Skeletal muscle tissue (tissue), 5 donors: ENCODE measurements around the gene EFCAB6. TPM values are rescaled to one million over a fixed set of nuclear protein-coding genes. Genes with fewer than 3 reads are reported as not detected.

Experiments used
- H3K27ac ChIP-seq: one replicate; pipeline ENCODE4 v1.7.0; 2013; ENCODE audit warnings: mild to moderate bottlenecking, low read depth, low read length, inconsistent platforms
- H3K27me3 ChIP-seq, 3 donors: one replicate each; pipeline ENCODE4 v1.7.0; 2013; ENCODE audit warnings: low read length in 3 of 3; ENCODE audit not compliant: control insufficient read depth in 3 of 3, insufficient read depth in 3 of 3
- H3K36me3 ChIP-seq, 3 donors: one replicate each; pipeline ENCODE4 v1.7.0; 2013; ENCODE audit warnings: low read length in 3 of 3; ENCODE audit not compliant: control insufficient read depth in 3 of 3, insufficient read depth in 3 of 3
- H3K4me1 ChIP-seq, 3 donors: one replicate each; pipeline ENCODE4 v1.7.0; 2013; ENCODE audit warnings: low read length in 3 of 3, mild to moderate bottlenecking in 3 of 3; ENCODE audit not compliant: control insufficient read depth in 3 of 3, insufficient read depth in 3 of 3
- H3K4me3 ChIP-seq, 3 donors: one replicate each; pipeline ENCODE4 v1.7.0; 2013; ENCODE audit warnings: low read length in 3 of 3
- H3K9ac ChIP-seq, 3 donors: one replicate each; pipeline ENCODE4 v1.7.0; 2013; ENCODE audit warnings: low read length in 3 of 3, mild to moderate bottlenecking in 3 of 3, moderate library complexity in 2 of 3, low read depth in 1 of 3
- H3K9me3 ChIP-seq, 3 donors: one replicate each; pipeline ENCODE4 v1.7.0; 2013; ENCODE audit warnings: low read length in 3 of 3; ENCODE audit not compliant: control insufficient read depth in 3 of 3
- small RNA-seq: library from RNA; depleted of rRNA; stranded (forward); fragments of <200 nt; gene quantifications from one replicate; pipeline ENCODE3, GENCODE V24; 2014
- total RNA-seq: library from RNA; depleted of rRNA; stranded (reverse); fragments of >200 nt; gene quantifications from one replicate; pipeline ENCODE4 v1.2.3, GENCODE V29; 2014
- donor health status: Osteomylitis.

The EFCAB6 gene
- total RNA-seq, 1 donor from 2014 or later, result 1.6 TPM

GRCh38 chr22:43484227-43484626, 327.9 kb downstream of the EFCAB6 start:
- H3K4me3 ChIP-seq, result no peak overlapping the region
- no peaks in the 10 kb centered on the region for H3K36me3 ChIP-seq
- no peak overlapping the region for H3K27ac ChIP-seq
- H3K27me3 ChIP-seq, result peaks cover 29 to 68% (median 64%) of the 10 kb centered on the region in 3 donors
- no peaks in the 10 kb centered on the region for H3K4me1 ChIP-seq
- H3K9me3 ChIP-seq, result no peaks in the 10 kb centered on the region
- no peak overlapping the region for H3K9ac ChIP-seq

GRCh38 chr22:43483669-43484068, 328.4 kb downstream of the EFCAB6 start:
- Histone ChIP-seq H3K27ac (no peak overlapping the region), H3K4me1 (no peaks in the 10 kb centered on the region), H3K27me3 (peaks cover 24 to 66% (median 62%) of the 10 kb centered on the region in 3 donors), H3K9ac (no peak overlapping the region), H3K9me3 (no peaks in the 10 kb centered on the region), H3K4me3 (no peak overlapping the region), H3K36me3 (no peaks in the 10 kb centered on the region)

GRCh38 chr22:43483266-43483665, 328.8 kb downstream of the EFCAB6 start:
- Histone ChIP-seq H3K9ac (no peak overlapping the region), H3K4me3 (no peak overlapping the region), H3K9me3 (no peaks in the 10 kb centered on the region), H3K27me3 (peaks cover 24 to 62% (median 60%) of the 10 kb centered on the region in 3 donors), H3K4me1 (no peaks in the 10 kb centered on the region), H3K27ac (no peak overlapping the region), H3K36me3 (no peaks in the 10 kb centered on the region)

DNA sequence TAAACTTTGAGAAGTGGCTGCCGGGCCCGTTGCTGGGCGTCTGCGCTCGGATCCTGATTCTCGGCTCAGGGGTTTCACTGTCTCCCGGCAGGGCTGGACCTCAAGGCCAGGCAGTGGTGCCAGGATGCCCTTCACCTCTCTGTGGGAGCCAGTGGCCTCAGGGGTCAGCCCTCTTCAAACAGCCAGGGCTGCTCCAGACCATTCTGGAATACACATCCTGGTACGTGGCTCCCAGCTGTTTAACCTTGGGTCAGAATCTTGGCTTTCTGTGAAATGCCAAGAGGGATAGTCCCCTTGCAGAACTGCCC, 329.8 kb downstream of the EFCAB6 start:
- peaks cover 22 to 52% (median 51%) of the 10 kb centered on the region in 3 donors for H3K27me3 ChIP-seq
- H3K4me3 ChIP-seq, result no peak overlapping the region
- no peak overlapping the region for H3K9ac ChIP-seq
- no peaks in the 10 kb centered on the region for H3K4me1 ChIP-seq
- H3K9me3 ChIP-seq, result no peaks in the 10 kb centered on the region
- no peaks in the 10 kb centered on the region for H3K36me3 ChIP-seq
- H3K27ac ChIP-seq, result no peak overlapping the region

DNA sequence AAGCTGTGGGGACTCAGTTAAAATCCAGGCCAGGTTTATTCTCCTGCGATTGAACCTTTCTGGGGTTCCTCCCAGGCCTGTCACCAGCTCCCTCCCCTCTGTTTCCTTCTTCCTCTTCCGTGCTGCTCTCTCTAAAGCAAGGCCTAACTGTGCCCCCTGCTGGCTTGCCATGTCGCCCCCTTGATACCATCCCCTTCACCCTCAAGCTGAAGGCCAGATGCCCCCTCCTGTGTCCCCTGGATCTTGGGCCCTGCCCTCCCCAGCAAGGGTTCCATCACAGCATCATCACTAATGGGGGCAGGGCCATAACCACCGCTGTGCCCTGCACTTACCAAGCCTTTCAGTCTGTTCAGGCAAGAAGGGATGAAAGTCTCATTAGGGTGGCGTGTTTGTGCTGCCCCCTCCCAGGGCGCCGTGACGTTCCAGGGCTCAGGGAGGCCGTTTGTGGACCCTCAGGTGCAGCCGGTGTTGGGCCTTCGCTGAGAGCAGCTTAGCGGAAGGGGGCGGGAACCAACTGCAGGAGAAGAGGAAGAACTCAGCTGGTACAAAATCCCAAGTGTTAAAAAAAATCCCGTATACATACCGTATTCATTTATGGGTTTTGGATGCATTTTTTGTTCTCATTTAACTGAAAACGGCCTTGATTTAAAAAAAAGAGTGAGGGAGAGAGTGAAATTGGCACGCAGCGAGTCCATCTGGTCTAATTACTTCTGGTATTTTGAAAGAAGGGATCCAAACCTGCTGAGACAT, 330.4 kb downstream of the EFCAB6 start:
- Histone ChIP-seq H3K9me3 (no peaks in the 10 kb centered on the region), H3K27me3 (peaks cover 20 to 52% (median 45%) of the 10 kb centered on the region in 3 donors), H3K4me3 (no peak overlapping the region)

GRCh38 chr22:43479962-43480361, 332.1 kb downstream of the EFCAB6 start:
- Histone ChIP-seq H3K27ac (no peak overlapping the region), H3K27me3 (peaks cover 14 to 43% (median 32%) of the 10 kb centered on the region in 3 donors), H3K9ac (no peak overlapping the region), H3K4me3 (no peak overlapping the region), H3K36me3 (no peaks in the 10 kb centered on the region), H3K9me3 (no peaks in the 10 kb centered on the region), H3K4me1 (no peaks in the 10 kb centered on the region)

More for the DNA sequence above, 330.4 kb downstream of the EFCAB6 start:
- Histone ChIP-seq H3K27ac (no peak overlapping the region), H3K4me1 (no peaks in the 10 kb centered on the region), H3K36me3 (no peaks in the 10 kb centered on the region), H3K9ac (no peak overlapping the region)

DNA sequence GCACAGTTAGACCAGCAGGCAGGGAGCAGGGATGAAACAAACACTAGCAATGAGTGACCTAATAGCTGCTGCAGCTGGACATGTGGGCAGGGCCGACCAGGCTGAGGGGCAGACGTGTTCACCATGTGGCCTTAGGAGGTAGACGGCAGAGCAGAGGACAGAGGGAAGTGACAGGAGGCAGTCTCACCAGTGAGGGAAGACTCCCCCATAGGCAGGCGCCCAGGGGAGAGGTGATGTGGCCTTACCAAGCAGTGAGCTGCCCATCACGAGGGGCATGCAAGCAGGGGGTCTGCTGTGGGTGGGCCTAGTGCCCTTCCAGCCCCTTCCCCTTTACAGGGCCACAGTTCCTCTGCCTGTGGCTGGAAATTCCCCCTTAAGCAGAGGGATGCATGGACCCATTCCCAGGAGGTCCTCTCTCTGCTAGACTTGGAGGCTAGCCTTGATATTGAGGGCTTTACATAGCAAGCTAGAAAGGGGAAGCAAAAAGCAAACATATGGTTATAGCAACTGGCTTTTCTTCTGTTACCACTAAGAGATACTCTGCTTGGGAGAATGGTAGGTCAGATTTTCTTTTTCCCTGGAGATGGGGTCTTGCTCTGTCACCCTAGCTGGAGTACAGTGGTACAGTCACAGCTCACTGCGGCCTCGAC, 332.7 kb downstream of the EFCAB6 start:
- H3K27ac ChIP-seq, result no peak overlapping the region
- no peaks in the 10 kb centered on the region for H3K4me1 ChIP-seq
- H3K27me3 ChIP-seq, result peaks cover 10 to 43% (median 30%) of the 10 kb centered on the region in 3 donors
- no peak overlapping the region for H3K9ac ChIP-seq
- H3K9me3 ChIP-seq, result no peaks in the 10 kb centered on the region
- no peaks in the 10 kb centered on the region for H3K36me3 ChIP-seq
- H3K4me3 ChIP-seq, result no peak overlapping the region

Small RNAs within 50 kb of the gene (small RNA-seq; reads per million reads assigned to genes)
- not detected for gene HMGN2P9

Other genes with a start within 250 kb of the EFCAB6 start
- gene SULT4A1, start 50.2 kb upstream of the EFCAB6 start, total RNA-seq, result under 0.01 TPM
- not detected for gene PNPLA5, start 79.7 kb upstream of the EFCAB6 start, total RNA-seq
- 3.7 TPM for gene PNPLA3, start 111.5 kb upstream of the EFCAB6 start, total RNA-seq
- gene SAMM50, start 143.1 kb upstream of the EFCAB6 start, total RNA-seq, result 59.5 TPM
- gene PARVB, start 212.0 kb upstream of the EFCAB6 start, total RNA-seq, result 11.0 TPM